Type B pancreatic cell (in vitro differentiated cells): ENCODE measurements around the gene KLRG1. TPM values are rescaled to one million over a fixed set of nuclear protein-coding genes. Genes with fewer than 3 reads are reported as not detected.

ENCODE experiments used
- DNase-seq: peaks from one replicate; pipeline ENCODE4 v3.0.0; 2021; ENCODE audit warnings: mixed read lengths; ENCODE audit not compliant: unreplicated experiment; ENCODE audit errors: extremely low spot score
- H3K27ac Mint-ChIP-seq: 2 replicates; pipeline ENCODE4 v1.8.0; 2021; ENCODE audit warnings: mild to moderate bottlenecking, mixed read lengths
- H3K27me3 Mint-ChIP-seq: 2 replicates; pipeline ENCODE4 v1.8.0; 2021; ENCODE audit warnings: mixed read lengths
- H3K36me3 Mint-ChIP-seq: 2 replicates; pipeline ENCODE4 v1.8.0; 2021; ENCODE audit warnings: mixed read lengths
- H3K4me1 Mint-ChIP-seq: one replicate; pipeline ENCODE4 v1.8.0; 2021; ENCODE audit warnings: mixed read lengths; ENCODE audit not compliant: unreplicated experiment
- H3K4me3 Mint-ChIP-seq: 2 replicates; pipeline ENCODE4 v1.8.0; 2021; ENCODE audit warnings: mild to moderate bottlenecking, mixed read lengths
- H3K9me3 Mint-ChIP-seq: 2 replicates; pipeline ENCODE4 v1.8.0; 2021; ENCODE audit warnings: mixed read lengths
- total RNA-seq: library from RNA; stranded (reverse); gene quantifications from 2 replicates; pipeline ENCODE4 v1.2.1, GENCODE V29; 2021; ENCODE audit warnings: low replicate concordance
- TF ChIP-seq, protein P1 (sequence below): fragments of 200-600 bp; sonication (generic); conservative IDR thresholded peaks from 2 replicates; pipeline ENCODE4 v1.5.0; 2021; ENCODE audit warnings: antibody characterized with exemption, mild to moderate bottlenecking

Gene KLRG1
- total RNA-seq, 1 donor from 2014 or later = 4.4 TPM

- Mint-ChIP-seq H3K4me1 (no peaks in the 10 kb centered on the region), H3K4me3 (no peak overlapping the region), H3K9me3 (no peaks in the 10 kb centered on the region), H3K27me3 (no peaks in the 10 kb centered on the region), H3K27ac (no peak overlapping the region), H3K36me3 (peaks cover 24% of the 10 kb centered on the region)
- TF ChIP-seq, protein P1, sequence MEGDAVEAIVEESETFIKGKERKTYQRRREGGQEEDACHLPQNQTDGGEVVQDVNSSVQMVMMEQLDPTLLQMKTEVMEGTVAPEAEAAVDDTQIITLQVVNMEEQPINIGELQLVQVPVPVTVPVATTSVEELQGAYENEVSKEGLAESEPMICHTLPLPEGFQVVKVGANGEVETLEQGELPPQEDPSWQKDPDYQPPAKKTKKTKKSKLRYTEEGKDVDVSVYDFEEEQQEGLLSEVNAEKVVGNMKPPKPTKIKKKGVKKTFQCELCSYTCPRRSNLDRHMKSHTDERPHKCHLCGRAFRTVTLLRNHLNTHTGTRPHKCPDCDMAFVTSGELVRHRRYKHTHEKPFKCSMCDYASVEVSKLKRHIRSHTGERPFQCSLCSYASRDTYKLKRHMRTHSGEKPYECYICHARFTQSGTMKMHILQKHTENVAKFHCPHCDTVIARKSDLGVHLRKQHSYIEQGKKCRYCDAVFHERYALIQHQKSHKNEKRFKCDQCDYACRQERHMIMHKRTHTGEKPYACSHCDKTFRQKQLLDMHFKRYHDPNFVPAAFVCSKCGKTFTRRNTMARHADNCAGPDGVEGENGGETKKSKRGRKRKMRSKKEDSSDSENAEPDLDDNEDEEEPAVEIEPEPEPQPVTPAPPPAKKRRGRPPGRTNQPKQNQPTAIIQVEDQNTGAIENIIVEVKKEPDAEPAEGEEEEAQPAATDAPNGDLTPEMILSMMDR = no peak
- no peak for DNase-seq
Measured at GRCh38 chr12:8953773-8954402, 35.5 kb upstream of the KLRG1 start.

DNA sequence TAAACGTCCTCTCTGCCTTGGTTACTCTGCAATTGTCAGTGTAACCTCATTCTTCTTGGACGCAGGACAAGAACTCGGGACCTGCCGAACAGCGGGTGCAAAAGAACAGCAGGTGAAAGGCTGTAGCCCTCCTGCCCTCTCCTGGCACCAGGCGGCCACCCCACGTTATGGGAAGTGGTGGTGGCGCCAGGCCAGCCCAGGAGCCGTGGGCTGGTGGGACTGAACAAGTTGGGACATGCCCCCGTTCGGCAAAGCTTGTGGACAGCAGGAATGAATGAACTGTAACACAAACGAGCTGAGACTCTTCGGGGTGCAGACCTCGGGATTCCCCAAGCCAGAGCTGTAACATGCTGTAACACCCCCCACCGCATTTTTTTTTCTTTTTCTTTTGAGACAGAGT is 33.3 kb upstream of the KLRG1 start:
- TF ChIP-seq, protein P1 = no peak
- no peaks in the 10 kb centered on the region for H3K27me3 Mint-ChIP-seq
- H3K27ac Mint-ChIP-seq = no peak overlapping the region
- H3K4me3 Mint-ChIP-seq = no peak overlapping the region
- peaks cover 24% of the 10 kb centered on the region for H3K36me3 Mint-ChIP-seq
- no peaks in the 10 kb centered on the region for H3K4me1 Mint-ChIP-seq
- no peak for DNase-seq
- no peaks in the 10 kb centered on the region for H3K9me3 Mint-ChIP-seq

GRCh38 chr12:8956772-8957171 is 32.6 kb upstream of the KLRG1 start:
- Mint-ChIP-seq H3K36me3 (peaks cover 24% of the 10 kb centered on the region), H3K4me1 (no peaks in the 10 kb centered on the region), H3K9me3 (no peaks in the 10 kb centered on the region), H3K27me3 (no peaks in the 10 kb centered on the region), H3K4me3 (no peak overlapping the region), H3K27ac (no peak overlapping the region)
- TF ChIP-seq, protein P1 = no peak
- no peak for DNase-seq

GRCh38 chr12:8957561-8957960 is 31.8 kb upstream of the KLRG1 start:
- H3K27me3 Mint-ChIP-seq = no peaks in the 10 kb centered on the region
- no peak overlapping the region for H3K27ac Mint-ChIP-seq
- H3K4me1 Mint-ChIP-seq = no peaks in the 10 kb centered on the region
- TF ChIP-seq, protein P1 = no peak
- DNase-seq = no peak
- no peaks in the 10 kb centered on the region for H3K9me3 Mint-ChIP-seq
- no peak overlapping the region for H3K4me3 Mint-ChIP-seq
- H3K36me3 Mint-ChIP-seq = peaks cover 26% of the 10 kb centered on the region

GRCh38 chr12:8958066-8958465 is 31.3 kb upstream of the KLRG1 start:
- TF ChIP-seq, protein P1 = no peak
- Mint-ChIP-seq H3K4me1 (no peaks in the 10 kb centered on the region), H3K36me3 (peaks cover 21% of the 10 kb centered on the region), H3K9me3 (no peaks in the 10 kb centered on the region), H3K27ac (no peak overlapping the region), H3K4me3 (no peak overlapping the region), H3K27me3 (no peaks in the 10 kb centered on the region)
- no peak for DNase-seq
